Neural cell (in vitro differentiated cells): Measurements from ENCODE around the gene CDRT4.

Experiments
- CTCF ChIP-seq: fragments of 450-650 bp; IDR thresholded peaks from 2 replicates; pipeline ENCODE4 v1.5.1; 2014; ENCODE audit warnings: antibody characterized with exemption, mild to moderate bottlenecking, moderate library complexity; ENCODE audit not compliant: poor library complexity, severe bottlenecking
- EP300 ChIP-seq: fragments of 450-650 bp; conservative IDR thresholded peaks from 2 replicates; pipeline ENCODE4 v1.6.1; 2014; ENCODE audit warnings: antibody characterized with exemption, mild to moderate bottlenecking, moderate library complexity; ENCODE audit not compliant: poor library complexity, severe bottlenecking
- EZH2 ChIP-seq: fragments of 200-600, 300-800 bp; shearing (Covaris generic), sonication (generic); IDR thresholded peaks from 2 replicates; pipeline ENCODE4 v1.6.1; 2014; ENCODE audit warnings: antibody characterized with exemption, low read length, borderline replicate concordance, mild to moderate bottlenecking; ENCODE audit not compliant: insufficient read depth, poor library complexity, severe bottlenecking
- MXI1 ChIP-seq: fragments of 450-650 bp; conservative IDR thresholded peaks from 2 replicates; pipeline ENCODE4 v1.6.1; 2014; ENCODE audit warnings: antibody characterized with exemption, mild to moderate bottlenecking; ENCODE audit not compliant: poor library complexity, severe bottlenecking
- POLR2AphosphoS5 ChIP-seq: IDR thresholded peaks from 2 replicates; pipeline ENCODE4 v1.6.1; 2012
- RAD21 ChIP-seq: fragments of 450-650 bp; conservative IDR thresholded peaks from 2 replicates; pipeline ENCODE4 v1.6.1; 2014; ENCODE audit warnings: antibody characterized with exemption, mild to moderate bottlenecking, moderate library complexity
- REST ChIP-seq: IDR thresholded peaks from 2 replicates; pipeline ENCODE4 v1.6.1; 2012; ENCODE audit warnings: borderline replicate concordance
- SMC3 ChIP-seq: fragments of 450-650 bp; conservative IDR thresholded peaks from 2 replicates; pipeline ENCODE4 v1.6.1; 2014; ENCODE audit warnings: antibody characterized with exemption, mild to moderate bottlenecking, moderate library complexity; ENCODE audit not compliant: poor library complexity
- TAF1 ChIP-seq: IDR thresholded peaks from 2 replicates; pipeline ENCODE4 v1.6.1; 2012; ENCODE audit warnings: low read depth

- TF ChIP-seq CTCF (no peak), SMC3 (no peak), POLR2AphosphoS5 (no peak), MXI1 (no peak), REST (no peak), RAD21 (no peak), EZH2 (no peak), TAF1 (no peak), EP300 (no peak)
Measured at GRCh38 chr17:15398736-15399331, 68.6 kb downstream of the CDRT4 start.
